Measurements from ENCODE around the gene SGMS1.

DNA sequence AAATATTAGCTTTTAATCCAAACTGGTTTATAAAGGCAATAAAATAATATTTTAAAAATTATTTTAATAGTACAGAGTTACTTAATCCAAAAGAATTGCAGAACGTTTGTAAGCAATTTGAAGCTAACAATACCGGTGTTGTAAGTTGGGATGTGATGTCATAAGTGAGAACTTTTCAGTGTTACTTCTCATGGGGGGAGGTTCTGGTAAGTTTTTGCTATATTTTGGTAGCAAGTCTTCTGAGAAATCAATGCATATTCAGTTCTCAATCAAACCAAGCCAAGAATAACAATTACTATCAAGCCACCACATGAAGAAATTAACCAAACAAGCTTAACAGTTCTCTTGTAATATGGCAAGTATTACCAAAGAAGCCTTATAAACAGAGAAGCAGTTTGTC lies 225.4 kb downstream of the SGMS1 start:
- TF ChIP-seq POLR2A (IDR thresholded peaks at IDR 0.05), result no peak
- TF ChIP-seq POLR2AphosphoS5 (IDR thresholded peaks at IDR 0.05), result no peak

Measured in prostate gland (tissue), 1 donor.